ENCODE results near the gene ABCG1. TPM values are rescaled to one million over a fixed set of nuclear protein-coding genes. Genes with fewer than 3 reads are reported as not detected.

ABCG1 gene
- total and polyA plus RNA-seq, 11 donors: 3.3 to 25.3 (median 13.5) TPM

DNA sequence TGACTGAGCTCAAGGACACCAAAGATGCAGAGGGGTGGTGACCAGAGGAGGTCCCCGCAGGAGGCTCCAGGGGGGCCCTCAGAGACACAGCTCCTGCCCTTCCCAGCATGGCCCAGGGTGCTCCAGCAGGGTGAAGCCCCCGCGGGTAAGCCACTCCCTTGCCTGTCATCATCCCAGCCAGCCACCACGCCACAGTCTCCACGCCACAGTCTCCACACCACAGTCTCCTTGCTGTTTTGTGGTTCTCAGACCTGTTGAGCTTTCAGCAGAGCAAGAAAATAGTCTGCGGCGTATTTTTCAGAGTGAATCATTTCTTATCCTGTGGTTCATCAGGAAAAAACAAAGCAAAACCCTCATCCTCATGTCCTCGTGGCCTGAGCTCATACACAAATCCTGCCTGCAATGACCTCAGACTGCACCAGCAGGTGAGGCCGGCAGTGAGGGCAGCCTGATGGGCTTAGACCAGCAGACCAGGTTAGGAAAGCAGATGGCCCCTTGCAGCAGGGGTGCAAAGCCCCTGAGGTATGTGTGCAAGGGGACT is 25.7 kb upstream of the ABCG1 start:
- no peak for TF ChIP-seq POLR2A (IDR thresholded peaks at IDR 0.05)
- TF ChIP-seq, protein P1, sequence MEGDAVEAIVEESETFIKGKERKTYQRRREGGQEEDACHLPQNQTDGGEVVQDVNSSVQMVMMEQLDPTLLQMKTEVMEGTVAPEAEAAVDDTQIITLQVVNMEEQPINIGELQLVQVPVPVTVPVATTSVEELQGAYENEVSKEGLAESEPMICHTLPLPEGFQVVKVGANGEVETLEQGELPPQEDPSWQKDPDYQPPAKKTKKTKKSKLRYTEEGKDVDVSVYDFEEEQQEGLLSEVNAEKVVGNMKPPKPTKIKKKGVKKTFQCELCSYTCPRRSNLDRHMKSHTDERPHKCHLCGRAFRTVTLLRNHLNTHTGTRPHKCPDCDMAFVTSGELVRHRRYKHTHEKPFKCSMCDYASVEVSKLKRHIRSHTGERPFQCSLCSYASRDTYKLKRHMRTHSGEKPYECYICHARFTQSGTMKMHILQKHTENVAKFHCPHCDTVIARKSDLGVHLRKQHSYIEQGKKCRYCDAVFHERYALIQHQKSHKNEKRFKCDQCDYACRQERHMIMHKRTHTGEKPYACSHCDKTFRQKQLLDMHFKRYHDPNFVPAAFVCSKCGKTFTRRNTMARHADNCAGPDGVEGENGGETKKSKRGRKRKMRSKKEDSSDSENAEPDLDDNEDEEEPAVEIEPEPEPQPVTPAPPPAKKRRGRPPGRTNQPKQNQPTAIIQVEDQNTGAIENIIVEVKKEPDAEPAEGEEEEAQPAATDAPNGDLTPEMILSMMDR (IDR thresholded peaks at IDR 0.05): no peak
- DNase-seq (no peak), ATAC-seq (no peak)
- intact Hi-C loops (cut with DNase I): no loop called here
- WGBS, 4 donors: 75 to 91% (median 88%) methylated on average over 9 of the region's 9 CpGs
- Histone ChIP-seq H3K4me3 (no peak overlapping the region), H3K4me1 (peaks cover 0 to 54% (median 3%) of the 10 kb centered on the region in 12 donors), H3K36me3 (no peaks in the 10 kb centered on the region), H3K27ac (no peak overlapping the region), H3K27me3 (peaks cover 0 to 3% (median 0%) of the 10 kb centered on the region in 9 donors), H3K9me3 (peaks cover 0 to 3% (median 0%) of the 10 kb centered on the region in 12 donors)

DNA sequence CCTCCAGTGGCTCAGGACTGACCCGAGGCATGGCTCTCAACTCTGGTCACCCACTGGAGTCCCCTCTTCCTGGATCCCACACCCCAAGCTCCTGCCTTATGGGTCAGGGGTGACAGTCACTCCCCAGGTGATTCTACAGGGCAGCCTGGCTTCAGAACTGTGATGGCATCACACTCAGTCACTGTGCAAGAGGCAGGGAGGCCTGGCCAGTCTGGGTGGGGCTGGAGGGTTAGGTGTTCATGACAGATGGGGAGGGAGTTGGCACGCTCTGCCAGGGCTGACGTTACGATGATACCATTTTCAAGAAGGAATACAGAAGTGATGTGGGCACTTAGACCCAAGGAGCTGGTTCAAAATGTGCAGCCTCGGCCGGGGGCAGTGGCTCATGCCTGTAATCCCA is 25.2 kb upstream of the ABCG1 start:
- ATAC-seq: no peak
- Histone ChIP-seq H3K27me3 (peaks cover 0 to 3% (median 0%) of the 10 kb centered on the region in 9 donors), H3K4me1 (peaks cover 0 to 54% (median under 1%) of the 10 kb centered on the region in 12 donors), H3K4me3 (no peak overlapping the region), H3K9me3 (peaks cover 0 to 4% (median 0%) of the 10 kb centered on the region in 12 donors), H3K36me3 (no peaks in the 10 kb centered on the region), H3K27ac (no peak overlapping the region)
- no peak for DNase-seq
- TF ChIP-seq, protein P1 (IDR thresholded peaks at IDR 0.05): no peak
- no peak for TF ChIP-seq POLR2A (IDR thresholded peaks at IDR 0.05)
- intact Hi-C loops (cut with DNase I): no loop called here
- 90 to 93% (median 91%) methylated on average over 5 to 6 of the region's 6 CpGs for WGBS, 4 donors

DNA sequence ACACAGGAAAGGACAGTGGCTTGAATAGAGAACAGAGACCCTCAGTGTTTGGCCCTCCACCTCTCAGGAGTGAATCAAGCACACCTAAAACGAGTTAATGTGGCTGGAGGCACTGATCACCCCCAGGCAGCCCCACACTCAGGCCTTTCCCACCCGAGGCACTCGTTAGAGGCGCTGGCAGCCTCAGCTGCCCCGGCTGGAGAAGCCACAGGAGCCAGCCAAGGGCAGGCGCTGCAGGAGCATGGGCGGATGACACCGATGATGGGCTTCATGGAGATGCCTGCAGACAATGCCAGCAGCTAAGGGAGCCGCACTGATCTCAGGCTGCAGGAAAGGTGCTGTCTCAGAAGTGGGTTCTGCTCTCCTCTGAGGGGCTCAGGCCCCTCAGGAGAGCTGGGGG is 24.1 kb upstream of the ABCG1 start:
- DNase-seq (no peak), ATAC-seq (no peak)
- intact Hi-C loops (cut with DNase I): no loop called here
- Histone ChIP-seq H3K4me1 (peaks cover 0 to 54% (median 7%) of the 10 kb centered on the region in 12 donors), H3K36me3 (no peaks in the 10 kb centered on the region), H3K9me3 (peaks cover 0 to 4% (median 0%) of the 10 kb centered on the region in 12 donors), H3K27ac (no peak overlapping the region), H3K27me3 (peaks cover 0 to 3% (median 0%) of the 10 kb centered on the region in 9 donors), H3K4me3 (no peak overlapping the region)
- no peak for TF ChIP-seq POLR2A (IDR thresholded peaks at IDR 0.05)
- TF ChIP-seq, protein P1 (IDR thresholded peaks at IDR 0.05): no peak
- WGBS, 4 donors: 83 to 88% (median 85%) methylated on average over 5 to 9 of the region's 9 CpGs

DNA sequence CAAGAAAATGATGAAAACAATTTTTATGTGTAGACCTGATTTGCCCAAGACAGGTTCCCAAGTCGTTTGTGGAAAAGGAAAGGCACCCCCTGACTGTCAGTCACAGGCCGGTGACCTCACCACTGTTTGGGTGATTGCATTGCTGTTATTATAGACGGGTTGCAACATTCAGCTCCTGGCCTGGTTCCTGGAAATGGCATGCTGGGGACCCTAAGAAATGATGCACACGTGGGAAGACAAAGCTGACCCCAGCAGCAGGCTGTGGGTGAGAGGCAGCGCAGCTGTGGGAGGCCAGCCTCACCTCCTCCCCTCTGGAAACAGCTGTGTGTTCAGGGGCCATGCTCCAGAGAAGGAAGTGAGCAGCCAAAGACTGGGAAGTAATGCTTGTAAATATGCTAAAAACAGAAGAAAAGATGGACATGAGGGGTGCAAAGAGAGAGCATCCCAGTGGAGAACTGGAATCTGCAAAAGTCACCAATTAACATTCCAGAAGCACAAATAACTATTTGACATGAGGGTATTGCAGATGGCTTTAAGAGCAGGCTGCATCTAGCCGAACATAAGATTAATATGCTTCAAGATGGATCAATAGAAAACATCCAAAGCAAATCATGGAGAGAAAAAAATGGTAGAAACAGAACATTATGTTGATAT is 23.4 kb upstream of the ABCG1 start:
- 63 to 76% (median 70%) methylated on average over 6 of the region's 6 CpGs for WGBS, 4 donors
- ATAC-seq: peak in 2 of 4 donors; percentile 34 to 39
- intact Hi-C loops (cut with DNase I): no loop called here
- Histone ChIP-seq H3K36me3 (no peaks in the 10 kb centered on the region), H3K27me3 (peaks cover 0 to 3% (median 0%) of the 10 kb centered on the region in 9 donors), H3K27ac (no peak overlapping the region), H3K9me3 (peaks cover 0 to 4% (median 0%) of the 10 kb centered on the region in 12 donors), H3K4me3 (no peak overlapping the region), H3K4me1 (peaks cover 0 to 54% (median 9%) of the 10 kb centered on the region in 12 donors)
- TF ChIP-seq, protein P1 (IDR thresholded peaks at IDR 0.05): no peak
- no peak for TF ChIP-seq POLR2A (IDR thresholded peaks at IDR 0.05)
- DNase-seq: peak in 2 of 5 donors; percentile 30 to 65

Measured in heart left ventricle (tissue), 16 donors.